GM19035 (cell line): Measurements from ENCODE around the gene RAB44.
"Not testable (repeated sequence)": the region's sequence is repeated elsewhere in the genome, so short reads cannot be mapped to it uniquely, and the experiment has no call there.

Experiments used
- ATAC-seq: cut with Tn5 transposase; IDR thresholded peaks from one replicate; pipeline ENCODE4 v1.9.1; 2021; ENCODE audit not compliant: unreplicated experiment

The RAB44 gene

DNA sequence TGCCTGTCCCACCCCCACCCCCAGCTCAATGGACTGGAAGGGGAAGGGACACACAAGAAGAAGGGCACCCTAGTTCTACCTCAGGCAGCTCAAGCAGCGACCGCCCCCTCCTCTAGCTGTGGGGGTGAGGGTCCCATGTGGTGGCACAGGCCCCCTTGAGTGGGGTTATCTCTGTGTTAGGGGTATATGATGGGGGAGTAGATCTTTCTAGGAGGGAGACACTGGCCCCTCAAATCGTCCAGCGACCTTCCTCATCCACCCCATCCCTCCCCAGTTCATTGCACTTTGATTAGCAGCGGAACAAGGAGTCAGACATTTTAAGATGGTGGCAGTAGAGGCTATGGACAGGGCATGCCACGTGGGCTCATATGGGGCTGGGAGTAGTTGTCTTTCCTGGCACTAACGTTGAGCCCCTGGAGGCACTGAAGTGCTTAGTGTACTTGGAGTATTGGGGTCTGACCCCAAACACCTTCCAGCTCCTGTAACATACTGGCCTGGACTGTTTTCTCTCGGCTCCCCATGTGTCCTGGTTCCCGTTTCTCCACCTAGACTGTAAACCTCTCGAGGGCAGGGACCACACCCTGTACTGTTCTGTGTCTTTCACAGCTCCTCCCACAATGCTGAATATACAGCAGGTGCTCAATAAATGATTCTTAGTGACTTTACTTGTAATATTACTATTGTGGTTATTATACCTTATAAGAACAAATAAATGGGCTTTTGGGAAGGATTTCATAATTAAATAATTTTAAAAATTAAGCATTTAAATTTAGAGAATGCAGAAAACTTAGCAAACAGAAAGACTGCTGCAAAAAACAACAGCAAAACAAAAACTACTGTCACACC, 10.7 kb upstream of the RAB44 start:
- ATAC-seq: no peak

DNA sequence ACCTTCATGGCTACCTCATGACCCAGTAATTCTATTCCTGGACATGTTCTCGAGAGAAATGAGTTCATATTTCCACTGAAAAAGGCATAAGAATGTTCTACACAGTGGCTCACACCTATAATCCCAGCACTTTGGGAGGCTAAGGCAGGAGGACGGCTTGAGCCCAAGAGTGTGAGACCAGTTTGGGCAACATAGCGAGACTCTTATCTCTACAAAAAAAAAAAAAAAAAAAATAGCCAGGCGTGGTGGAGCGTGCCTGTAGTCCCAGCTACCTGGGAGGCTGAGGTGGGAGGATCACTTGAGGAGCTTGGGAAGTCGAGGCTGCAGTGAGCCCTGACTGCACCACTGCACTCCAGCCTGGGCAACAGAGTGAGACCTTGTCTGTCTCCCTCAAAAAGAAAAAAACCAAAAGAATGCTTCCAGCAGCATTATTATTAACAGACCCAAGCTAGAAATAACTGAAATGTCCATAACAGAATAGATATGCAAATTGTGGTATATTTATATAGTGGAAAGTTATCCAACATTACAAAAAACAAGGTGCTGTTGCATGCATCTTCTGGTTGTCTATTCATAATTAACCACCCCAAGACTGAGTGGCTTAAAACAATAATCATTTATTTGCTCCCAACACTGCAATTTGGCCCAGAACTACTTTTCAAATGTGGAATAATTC, 9.4 kb upstream of the RAB44 start:
- ATAC-seq: no peak

DNA sequence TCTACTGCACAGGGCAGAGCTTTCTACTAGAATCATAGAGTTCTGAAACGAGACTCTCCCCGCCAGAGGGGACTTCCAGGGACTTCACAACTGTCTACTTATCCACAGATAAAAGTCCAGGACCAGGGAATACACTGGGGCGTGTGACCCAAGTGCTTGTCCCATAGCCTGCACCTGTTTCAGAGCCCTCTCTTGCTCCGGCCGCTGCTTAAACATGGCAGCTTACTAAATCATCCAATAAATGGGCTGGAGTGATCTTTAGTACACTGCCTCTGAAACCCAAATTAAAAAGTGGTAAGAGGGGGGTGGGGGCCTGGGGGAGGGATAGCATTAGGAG, 8.9 kb upstream of the RAB44 start:
- no peak for ATAC-seq

DNA sequence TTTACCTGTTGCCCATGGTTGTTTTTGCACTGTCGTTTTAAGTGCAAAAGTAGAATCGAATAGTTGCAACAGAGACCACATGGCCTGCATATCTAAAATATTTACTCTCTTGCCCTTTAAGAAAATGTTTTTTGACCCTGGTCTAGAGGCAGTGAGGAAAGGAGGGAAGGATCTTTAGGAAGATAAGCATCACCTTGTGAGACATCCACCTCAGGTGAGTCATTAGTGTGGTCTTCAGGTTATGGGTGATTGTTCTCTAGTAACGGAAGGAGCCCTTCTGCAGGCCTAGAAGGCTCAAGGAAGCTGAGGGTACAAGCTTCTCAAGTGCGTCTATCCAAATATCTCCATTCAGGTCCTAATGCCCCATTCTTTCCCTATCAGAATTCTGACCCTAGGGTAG, 6.6 kb upstream of the RAB44 start:
- ATAC-seq: no peak

DNA sequence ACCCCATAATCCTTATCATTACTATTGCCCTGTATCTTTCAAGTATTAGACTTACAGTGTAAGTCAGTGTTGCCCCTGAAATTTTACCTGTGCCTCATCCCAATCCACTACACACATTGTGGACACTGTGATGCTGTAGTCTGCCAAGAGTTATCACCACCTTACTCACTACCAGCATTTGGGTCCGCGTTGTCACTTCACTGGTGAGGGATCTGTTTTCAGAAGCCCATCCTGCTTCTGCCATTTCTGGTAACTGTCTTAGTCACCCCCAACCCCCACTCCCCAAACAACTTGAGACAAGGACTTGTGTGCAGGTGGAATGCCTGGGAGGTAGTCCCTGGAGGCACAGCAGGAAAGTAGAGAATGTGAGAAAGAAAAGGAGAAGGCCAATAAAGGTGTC, 6.0 kb upstream of the RAB44 start:
- no peak for ATAC-seq

DNA sequence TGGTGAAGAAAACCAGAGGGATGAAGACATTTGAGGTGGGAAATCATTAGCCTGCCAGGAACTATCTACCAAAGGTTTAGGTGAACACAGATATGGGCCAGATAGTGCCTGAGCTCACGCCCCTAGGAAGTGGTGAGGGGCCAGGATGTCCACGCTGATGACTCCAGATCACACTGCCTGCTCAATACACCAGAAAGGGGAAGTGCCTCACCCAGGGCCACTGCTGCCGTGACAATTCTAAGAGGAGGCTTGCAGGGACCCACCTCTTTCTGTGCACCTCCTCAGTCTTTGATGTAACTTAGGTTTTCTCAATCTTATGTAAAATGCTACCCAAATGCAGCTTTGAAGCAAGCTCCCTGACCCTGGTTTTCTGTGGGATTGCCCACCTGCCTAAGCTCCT, 5.4 kb upstream of the RAB44 start:
- peak; percentile 51 for ATAC-seq

DNA sequence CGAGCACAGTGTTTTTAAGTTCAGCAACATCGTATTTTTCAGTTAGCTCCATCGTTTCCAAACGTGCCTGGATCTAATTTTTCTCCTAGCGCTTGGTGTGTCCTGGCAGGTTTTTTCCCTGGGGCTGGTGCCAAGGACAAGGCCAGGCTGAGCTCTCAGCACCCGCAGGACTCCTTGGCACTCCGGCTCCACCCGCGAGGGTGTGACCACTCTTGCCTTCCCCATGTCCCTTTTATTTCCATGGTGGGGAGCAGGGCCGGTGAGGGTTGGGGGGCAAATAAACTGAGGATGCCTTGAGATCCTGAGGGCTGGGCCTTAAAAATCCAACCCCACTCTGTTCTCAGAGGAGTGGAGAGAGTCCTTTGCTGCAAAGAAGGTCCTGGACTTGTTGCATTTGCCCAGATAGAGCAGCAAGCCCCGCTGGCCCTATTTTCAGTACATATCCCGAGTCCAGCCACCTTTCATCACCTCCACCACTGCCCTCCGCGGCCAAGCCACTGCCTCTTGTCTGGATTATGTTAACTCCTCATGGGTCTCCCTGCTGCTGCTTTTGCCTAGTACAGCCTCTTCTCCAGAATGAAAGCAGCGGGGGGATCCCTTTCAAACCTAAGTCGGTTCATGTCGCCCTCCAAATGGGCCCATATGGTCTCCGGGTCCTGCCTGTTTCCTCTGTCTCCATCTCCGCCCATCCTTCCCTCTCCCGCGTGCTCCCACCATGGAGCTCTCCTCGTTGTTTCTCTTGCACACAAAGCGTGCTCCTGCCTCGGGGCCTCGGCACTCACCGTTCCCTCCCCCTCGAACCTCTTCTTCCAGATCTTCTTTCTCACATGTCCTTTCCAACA, 4.5 kb upstream of the RAB44 start:
- no peak for ATAC-seq

DNA sequence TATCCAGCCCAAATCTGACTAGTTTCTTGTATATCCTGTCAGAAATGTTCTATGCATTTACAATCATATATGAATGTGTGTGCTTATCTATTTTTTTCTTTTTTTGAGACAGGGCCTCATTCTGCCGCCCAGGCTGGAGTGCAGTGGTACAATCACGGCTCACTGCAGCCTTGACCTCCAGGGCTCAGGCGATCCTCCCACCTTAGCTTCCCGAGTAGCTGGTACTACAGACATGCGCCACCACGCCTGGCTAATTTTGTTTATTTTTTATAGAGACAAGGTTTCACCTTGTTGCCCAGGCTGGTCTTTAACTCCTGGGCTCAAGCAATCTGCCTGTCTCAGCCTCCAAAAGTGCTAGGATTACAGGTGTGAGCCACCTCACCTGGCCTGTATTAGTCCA, 3.0 kb upstream of the RAB44 start:
- no peak for ATAC-seq

DNA sequence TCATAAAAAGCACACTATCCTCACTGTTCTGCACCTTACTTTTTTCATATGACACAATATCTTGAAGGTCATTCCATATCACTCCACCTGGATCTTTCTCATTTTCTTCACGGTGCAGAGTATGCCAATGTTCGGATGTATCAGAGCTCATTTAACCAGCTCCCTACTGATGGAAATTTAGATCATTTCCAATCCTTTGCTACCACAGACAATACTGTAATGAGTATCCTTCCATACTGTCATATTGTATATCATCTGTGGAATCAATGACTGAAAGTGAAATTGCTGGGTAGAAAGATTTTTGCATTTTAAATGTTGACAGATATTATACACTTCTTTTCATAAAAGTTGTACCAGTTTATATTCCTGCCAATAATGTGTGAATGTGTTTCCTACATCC, 2.2 kb upstream of the RAB44 start:
- ATAC-seq: no peak

DNA sequence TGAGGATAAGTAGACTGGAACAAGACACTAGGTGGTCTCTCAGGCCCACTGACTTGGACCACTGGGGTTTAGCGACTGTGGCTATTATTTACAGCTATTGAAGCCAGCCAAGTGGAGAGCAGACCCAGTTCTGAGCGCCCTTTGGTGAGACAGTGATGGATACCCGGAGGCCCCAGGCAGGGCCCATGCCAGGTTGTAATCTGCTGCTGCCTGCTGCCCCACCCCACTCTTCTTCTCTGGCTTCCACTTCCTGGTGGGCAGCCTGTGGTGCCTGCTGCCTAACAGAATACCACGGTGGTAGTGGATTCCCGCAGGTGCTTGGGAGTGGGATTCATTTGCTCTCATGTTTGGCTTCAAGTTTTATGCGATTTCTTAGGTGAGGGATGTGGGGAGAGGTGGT, 570 bp downstream of the RAB44 start:
- ATAC-seq: no peak

DNA sequence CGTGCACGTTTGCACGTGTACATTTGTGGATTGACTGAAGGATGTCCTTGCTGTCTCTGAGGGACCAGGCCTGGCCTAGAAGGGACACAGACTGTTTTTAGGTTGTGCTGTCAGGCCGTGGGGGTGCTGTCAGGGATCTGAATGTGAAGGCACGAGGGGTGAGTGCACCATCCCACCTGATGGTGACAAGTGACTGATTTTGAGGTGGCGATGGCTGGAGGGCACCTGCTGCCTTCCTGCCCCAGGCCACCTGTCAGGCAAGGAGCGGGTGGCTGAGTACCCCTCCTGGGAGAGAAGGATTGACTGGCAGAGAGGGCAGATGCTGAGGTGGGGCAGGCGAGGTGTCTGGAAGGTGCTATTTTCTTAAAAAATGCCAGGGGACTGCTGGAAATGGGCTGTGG, 1.2 kb downstream of the RAB44 start:
- ATAC-seq: no peak

DNA sequence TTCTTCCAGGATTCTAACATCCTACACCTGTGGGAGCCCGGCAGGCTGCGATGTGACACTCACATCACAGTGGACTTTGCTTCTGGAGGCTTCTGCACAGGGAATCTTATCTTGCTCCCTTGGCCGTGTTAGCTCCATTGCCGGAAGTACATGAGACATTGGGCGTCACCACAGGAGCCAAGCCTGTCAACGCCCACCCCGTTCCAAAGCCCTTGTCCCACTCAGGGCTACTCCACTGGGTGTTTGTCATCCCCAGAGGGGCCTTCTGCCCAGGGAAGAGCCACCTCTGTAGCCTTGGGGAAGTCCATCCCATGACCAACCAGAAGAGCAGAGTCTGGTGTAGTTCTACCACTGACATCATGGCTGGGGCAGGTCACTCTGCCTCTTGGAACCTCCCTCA, 1.7 kb downstream of the RAB44 start:
- no peak for ATAC-seq

DNA sequence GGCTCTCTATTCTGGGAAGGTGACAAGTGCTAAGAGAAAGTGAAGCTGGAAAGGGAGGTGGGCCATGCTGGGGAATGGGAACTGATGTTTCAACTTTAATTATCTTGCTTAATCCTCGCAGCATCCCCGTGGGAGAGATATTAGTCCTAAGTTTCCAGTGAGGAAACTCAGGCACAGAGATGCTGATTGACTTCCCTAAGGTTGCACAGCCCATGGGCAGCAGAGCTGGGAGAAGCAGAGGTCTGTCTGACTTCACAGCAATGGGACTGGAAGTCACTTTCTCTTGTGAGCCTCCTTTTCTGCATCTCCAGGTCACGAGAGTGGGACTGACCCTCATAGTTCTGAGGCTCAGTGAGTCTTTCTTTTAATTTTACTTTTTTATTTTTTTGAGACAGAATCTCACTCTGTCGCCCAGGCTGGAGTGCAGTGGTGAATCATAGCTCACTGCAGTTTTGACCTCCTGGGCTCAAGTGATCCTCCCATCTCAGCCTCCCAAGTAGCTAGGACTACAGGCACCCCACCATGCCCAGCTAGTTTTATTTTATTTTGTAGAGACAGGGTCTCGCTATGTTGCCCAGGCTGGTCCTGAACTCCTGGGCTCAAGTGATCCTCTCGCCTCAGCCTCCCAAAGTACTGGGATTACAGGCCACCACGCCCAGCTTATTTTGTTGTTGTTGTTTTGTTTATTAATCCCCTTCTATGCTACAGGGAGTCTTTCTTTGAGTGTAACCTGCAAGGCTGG, 2.6 kb downstream of the RAB44 start:
- ATAC-seq: no peak

DNA sequence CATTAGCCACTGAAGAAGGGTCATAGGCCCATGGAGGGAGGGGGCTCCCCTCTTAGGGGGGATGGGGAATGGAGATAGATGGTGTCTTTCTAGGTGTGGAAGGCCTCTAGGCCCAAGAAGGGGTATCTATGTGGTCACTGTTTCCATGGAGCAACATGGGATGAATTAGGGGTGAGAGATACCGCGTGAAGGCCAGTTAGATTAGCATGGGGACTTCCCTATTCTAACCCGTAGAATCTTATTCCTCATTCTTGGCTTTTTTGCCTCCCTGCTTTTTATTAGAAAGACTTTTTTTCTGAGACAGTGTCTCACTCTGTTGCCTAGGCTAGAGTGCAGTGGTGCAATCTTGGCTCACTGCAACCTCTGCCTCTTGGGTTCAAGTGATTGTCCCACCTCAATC, 3.2 kb downstream of the RAB44 start:
- no peak for ATAC-seq

DNA sequence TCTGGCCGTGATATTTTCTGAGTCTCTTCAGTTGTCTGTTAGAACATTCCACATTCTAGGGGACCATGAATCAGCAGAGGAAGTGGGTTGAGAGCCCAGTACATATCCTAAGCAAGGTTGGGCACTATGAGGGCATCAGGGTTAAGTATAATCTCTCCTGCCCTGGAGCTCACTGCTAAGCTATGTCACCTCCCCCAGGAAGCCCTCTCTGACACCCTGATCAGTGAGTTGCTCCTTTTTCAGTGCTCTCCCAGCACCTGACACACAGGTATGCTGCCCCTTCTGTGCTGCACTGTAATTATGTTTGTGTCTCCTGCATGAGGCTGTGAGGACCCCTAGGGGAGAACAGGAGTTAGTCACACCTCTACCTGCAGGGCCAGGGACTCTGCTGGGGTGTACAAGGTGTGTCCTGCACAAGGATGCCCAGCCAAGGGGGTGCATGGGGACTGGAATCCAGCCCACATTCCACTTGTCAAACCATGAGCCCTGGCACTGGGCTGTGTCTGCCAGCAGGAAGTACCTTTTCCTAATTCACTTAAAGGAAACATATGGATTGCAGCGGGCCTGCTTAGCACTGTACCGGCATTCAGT, 3.9 kb downstream of the RAB44 start:
- ATAC-seq: no peak

DNA sequence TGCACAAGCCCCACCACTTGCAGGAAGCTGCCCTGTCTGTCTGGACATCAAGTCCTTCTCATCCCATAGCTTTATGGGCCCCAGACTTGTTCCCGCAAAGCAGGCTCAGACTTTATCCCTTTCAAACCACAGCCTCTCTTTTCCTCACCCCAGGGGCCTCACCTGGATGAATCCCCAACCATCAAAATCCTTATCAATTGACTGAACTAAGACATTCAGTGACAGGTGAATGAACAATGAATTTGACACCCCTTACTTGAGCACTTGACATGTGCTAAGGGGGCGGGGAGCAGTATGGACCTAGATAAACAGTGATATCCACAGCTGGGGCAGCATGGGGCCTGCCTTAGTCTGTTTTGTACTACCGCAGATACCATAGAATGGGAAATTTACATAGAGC, 5.0 kb downstream of the RAB44 start:
- ATAC-seq: no peak

DNA sequence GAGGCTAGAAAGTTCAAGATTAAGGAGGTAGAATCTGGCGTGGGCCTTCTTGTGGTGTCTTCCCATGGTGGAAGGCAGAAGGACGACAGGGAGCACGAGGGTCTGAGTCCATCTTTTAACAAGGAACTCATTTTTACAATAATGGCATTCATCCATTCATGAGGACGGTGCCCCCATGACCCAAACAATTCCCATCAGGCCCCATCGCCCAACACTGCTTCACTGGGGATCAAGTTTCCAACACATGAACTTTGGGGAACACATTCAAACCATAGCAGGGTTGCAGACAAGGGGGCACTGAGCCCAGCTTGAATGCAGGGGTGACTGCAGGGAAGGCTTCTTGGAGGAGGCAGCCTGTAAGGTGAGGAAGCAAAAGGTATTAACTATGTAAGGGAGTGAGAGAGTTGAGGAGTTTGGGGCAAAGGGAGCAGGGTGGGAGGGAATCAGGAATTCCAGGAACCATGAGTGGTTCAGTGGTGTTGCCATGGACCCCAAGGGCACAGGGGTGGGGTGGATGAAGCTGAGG, 5.5 kb downstream of the RAB44 start:
- no peak for ATAC-seq

DNA sequence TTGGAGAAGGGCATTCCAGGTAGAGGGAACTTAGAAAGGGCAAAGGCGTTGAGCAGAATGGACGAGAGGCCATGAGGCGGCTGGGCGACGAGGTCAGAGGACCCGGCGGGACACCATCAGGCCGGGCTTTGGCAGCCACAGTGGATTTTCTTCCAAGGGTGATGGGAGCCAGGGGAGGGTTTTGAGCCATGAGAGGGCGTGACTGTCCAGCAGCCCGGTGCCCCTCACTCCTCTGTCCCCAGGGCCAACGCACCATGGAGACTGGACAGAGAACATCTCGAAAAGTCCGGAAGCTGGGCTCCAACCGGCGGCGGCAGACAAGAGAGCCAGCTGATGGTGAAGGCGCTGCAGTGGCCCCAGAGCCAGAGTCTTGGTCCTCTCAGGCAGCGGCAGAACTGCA, 6.4 kb downstream of the RAB44 start:
- ATAC-seq: no peak

DNA sequence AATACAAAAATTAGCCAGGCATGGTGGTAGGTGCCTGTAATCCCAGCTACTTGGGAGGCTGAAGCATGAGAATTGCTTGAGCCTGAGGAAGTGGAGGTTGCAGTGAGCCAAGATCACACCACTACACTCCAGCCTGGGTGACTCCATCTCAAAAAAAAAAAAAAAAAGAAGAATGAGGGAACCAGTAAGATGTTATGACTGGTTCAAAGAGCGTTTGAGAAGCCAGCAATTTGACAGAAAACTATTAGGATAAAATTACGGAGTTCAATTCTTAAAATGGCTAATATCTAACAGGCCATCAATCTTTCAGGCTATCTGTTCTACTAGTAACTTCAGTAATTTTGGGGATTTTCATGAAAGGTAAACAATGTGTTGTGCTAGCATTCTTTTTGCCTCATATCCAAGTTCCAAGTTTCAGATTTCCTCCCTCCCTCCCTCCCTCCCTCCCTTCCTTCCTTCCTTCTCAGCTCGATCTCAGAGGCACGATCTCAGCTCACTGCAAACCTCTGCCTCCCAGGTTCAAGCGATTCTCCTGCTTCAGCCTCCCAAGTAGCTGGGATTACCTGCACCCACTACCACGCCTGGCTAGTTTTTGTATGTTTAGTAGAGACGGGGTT, 7.4 kb downstream of the RAB44 start:
- ATAC-seq: not testable (repeated sequence)

DNA sequence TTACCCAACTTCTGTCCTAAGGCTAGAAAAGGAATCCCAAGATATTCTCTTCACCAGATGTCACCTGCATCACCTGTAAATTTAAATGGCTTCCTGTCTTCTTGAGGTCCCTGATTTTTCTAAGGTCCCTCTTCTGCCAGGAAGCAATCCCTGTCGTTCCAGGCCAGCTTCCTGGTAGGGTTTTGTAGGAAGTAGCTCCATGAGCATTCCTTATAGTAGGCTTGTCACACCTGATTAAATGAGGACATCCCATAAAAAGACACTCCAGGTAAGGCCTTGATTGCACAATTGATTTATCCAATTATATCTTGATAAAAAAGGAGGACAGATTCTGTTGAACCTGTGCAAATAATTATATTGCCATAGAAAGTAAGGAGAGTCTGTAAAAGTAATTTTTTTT, 8.7 kb downstream of the RAB44 start:
- no peak for ATAC-seq
